HepG2 (cell line): ENCODE data around the gene KMT2D. TPM values are rescaled to one million over a fixed set of nuclear protein-coding genes. Genes with fewer than 3 reads are reported as not detected.

Source experiments
- ELF3 ChIP-seq: IDR thresholded peaks from 2 replicates; pipeline ENCODE4 v1.6.1; 2016; ENCODE audit warnings: missing genetic modification reagents, missing compliant biosample characterization
- ETV5 ChIP-seq: IDR thresholded peaks from 2 replicates; pipeline ENCODE4 v1.6.1; 2018; ENCODE audit warnings: missing biosample characterization, missing genetic modification reagents, inconsistent platforms, borderline replicate concordance
- GFI1 ChIP-seq: sonication (generic); formaldehyde crosslinking; IDR thresholded peaks from 2 replicates; pipeline ENCODE4 v1.5.0; 2020; ENCODE audit warnings: missing genetic modification reagents, mild to moderate bottlenecking, borderline replicate concordance
- KAT8 ChIP-seq: IDR thresholded peaks from 2 replicates; pipeline ENCODE4 v1.6.1; 2016; ENCODE audit warnings: missing genetic modification reagents, missing compliant biosample characterization
- MXD4 ChIP-seq: IDR thresholded peaks from 2 replicates; pipeline ENCODE4 v1.6.1; 2016; ENCODE audit warnings: mild to moderate bottlenecking, missing biosample characterization, missing genetic modification reagents
- NCOR1 ChIP-seq: fragments of 200-600 bp; sonication (generic); IDR thresholded peaks from 2 replicates; pipeline ENCODE4 v1.7.0; 2017; ENCODE audit warnings: antibody characterized with exemption, low read length, borderline replicate concordance
- RARA ChIP-seq: IDR thresholded peaks from 2 replicates; pipeline ENCODE4 v1.6.1; 2016; ENCODE audit warnings: missing genetic modification reagents, missing compliant biosample characterization
- RELA ChIP-seq: sonication (generic); formaldehyde crosslinking; IDR thresholded peaks from 2 replicates; pipeline ENCODE4 v1.4.0; 2020; ENCODE audit warnings: missing genetic modification reagents
- SETDB1 ChIP-seq: sonication (generic); formaldehyde crosslinking; IDR thresholded peaks from 2 replicates; pipeline ENCODE4 v1.5.1; 2020; ENCODE audit warnings: missing genetic modification reagents, mild to moderate bottlenecking, borderline replicate concordance
- SMAD1 ChIP-seq: sonication (generic); formaldehyde crosslinking; IDR thresholded peaks from 2 replicates; pipeline ENCODE4 v1.4.0; 2020; ENCODE audit warnings: missing genetic modification reagents, low read depth, mild to moderate bottlenecking, borderline replicate concordance
- SP4 ChIP-seq: sonication (generic); formaldehyde crosslinking; IDR thresholded peaks from 2 replicates; pipeline ENCODE4 v1.8.1; 2023; ENCODE audit warnings: mild to moderate bottlenecking, missing genetic modification reagents
- ZNF335 ChIP-seq: sonication (generic); formaldehyde crosslinking; IDR thresholded peaks from 2 replicates; pipeline ENCODE4 v1.4.0; 2020; ENCODE audit warnings: missing genetic modification reagents
- ZNF350 ChIP-seq: sonication (generic); formaldehyde crosslinking; IDR thresholded peaks from 2 replicates; pipeline ENCODE4 v1.4.0; 2020; ENCODE audit warnings: mild to moderate bottlenecking, low read depth, missing genetic modification reagents, borderline replicate concordance
- ZNF446 ChIP-seq: sonication (generic); formaldehyde crosslinking; IDR thresholded peaks from 2 replicates; pipeline ENCODE4 v1.5.0; 2020; ENCODE audit warnings: mild to moderate bottlenecking, missing genetic modification reagents
- ZNF543 ChIP-seq: sonication (generic); formaldehyde crosslinking; IDR thresholded peaks from 2 replicates; pipeline ENCODE4 v1.4.0; 2020; ENCODE audit warnings: mild to moderate bottlenecking, missing genetic modification reagents
- ZNF577 ChIP-seq: sonication (generic); formaldehyde crosslinking; IDR thresholded peaks from 2 replicates; pipeline ENCODE4 v1.4.0; 2020; ENCODE audit warnings: mild to moderate bottlenecking, low read depth, missing genetic modification reagents, borderline replicate concordance
- ZNF619 ChIP-seq: sonication (generic); formaldehyde crosslinking; IDR thresholded peaks from 2 replicates; pipeline ENCODE4 v1.4.0; 2020; ENCODE audit warnings: mild to moderate bottlenecking, missing genetic modification reagents
- polyA plus RNA-seq, 8 experiments: library from polyadenylated mRNA; depleted of rRNA in 3 of 8; stranded (reverse) in 7 of 8; unstranded in 1 of 8; fragments of >200 nt; fragmentation: Illumina TruSeq in 4 of 8; extraction: Trizol in 4 of 8; gene quantifications; 2 replicates each; pipeline versions ENCODE4 v1.2.1 to v1.2.3, GENCODE V29; 2011 to 2016; ENCODE audit warnings: low read depth in 4 of 8, missing spikeins in 1 of 8, mixed read lengths in 1 of 8; ENCODE audit not compliant: insufficient read depth in 1 of 8
- total RNA-seq, 5 experiments: library from RNA; depleted of rRNA; stranded (reverse); fragments of >200 nt; fragmentation: Illumina TruSeq; extraction: Trizol; gene quantifications; 2 replicates each; pipeline ENCODE4 v1.2.3, GENCODE V29; 2016; ENCODE audit warnings: low read depth in 1 of 5
- TF ChIP-seq, protein P1 (sequence below): sonication (generic); formaldehyde crosslinking; IDR thresholded peaks from 2 replicates; pipeline ENCODE4 v1.5.0; 2020; ENCODE audit warnings: mild to moderate bottlenecking, missing genetic modification reagents, borderline replicate concordance

KMT2D gene
- total and polyA plus RNA-seq, 2 of the 13 experiments (the other 11 are each of a cell fraction or from before 2014, with no cell fraction given) = 8.1 to 10.4 TPM

DNA sequence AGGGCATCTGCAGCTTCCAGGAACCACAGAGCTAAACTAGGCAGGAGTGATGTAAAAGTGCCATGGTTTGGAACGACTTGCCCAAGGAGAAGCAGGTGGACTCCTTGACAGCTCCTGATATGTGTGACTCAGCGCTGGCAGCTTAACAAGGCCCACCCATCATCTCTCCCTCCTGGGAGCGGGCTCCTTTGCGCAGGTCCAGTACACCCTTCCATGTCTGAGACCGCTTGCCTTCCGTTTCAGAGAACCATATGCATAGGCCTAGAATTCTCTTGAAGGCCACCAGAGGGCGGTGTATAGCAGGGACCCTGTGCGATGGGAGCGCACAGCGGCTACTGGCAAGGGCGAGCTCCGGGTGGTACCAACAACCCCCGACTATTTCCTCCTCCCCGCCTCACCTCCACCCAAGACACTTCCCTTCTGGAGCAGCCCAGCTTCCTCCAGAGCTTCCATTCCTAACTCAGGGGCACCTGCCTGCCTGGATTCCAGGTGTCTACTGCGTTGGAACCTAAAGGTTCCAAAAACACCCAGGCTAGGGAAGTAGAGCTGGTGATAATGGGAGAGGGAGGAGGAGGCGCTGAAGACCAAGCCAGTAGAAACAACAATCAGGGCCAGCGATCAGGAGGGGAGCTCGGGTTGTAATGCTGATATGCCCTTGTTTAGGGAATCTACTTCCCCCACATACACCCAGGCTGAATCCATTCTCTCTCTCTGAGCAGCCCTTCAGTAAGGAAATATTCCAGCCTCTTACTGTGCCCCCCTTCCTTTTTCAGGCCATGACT, 27.7 kb upstream of the KMT2D start (continued):
- TF ChIP-seq SP4 (CRISPR knock-in tag) (0 out of 2 replicates have a peak, but pooled peaks have one; percentile 46), ELF3 (CRISPR knock-in tag) (0 out of 2 replicates have a peak, but pooled peaks have one; percentile 19), SMAD1 (CRISPR knock-in tag) (0 out of 2 replicates have a peak, but pooled peaks have one; percentile 40), ZNF335 (CRISPR knock-in tag) (0 out of 2 replicates have a peak, but pooled peaks have one; percentile 49), MXD4 (CRISPR knock-in tag) (0 out of 2 replicates have a peak, but pooled peaks have one; percentile 22), ZNF577 (CRISPR knock-in tag) (no peak), ETV5 (CRISPR knock-in tag) (peak; percentile 41; the same call in 1 of the 2 replicates), ZNF446 (CRISPR knock-in tag) (no peak), ZNF543 (CRISPR knock-in tag) (no peak), NCOR1 (no peak), KAT8 (CRISPR knock-in tag) (0 out of 2 replicates have a peak, but pooled peaks have one; percentile 23), ZNF619 (CRISPR knock-in tag) (no peak), ZNF350 (CRISPR knock-in tag) (peak; percentile 58; the same call in 1 of the 2 replicates), RARA (no peak), GFI1 (CRISPR knock-in tag) (peak; percentile 85), RELA (no peak), SETDB1 (CRISPR knock-in tag) (no peak)
- TF ChIP-seq, protein P1, sequence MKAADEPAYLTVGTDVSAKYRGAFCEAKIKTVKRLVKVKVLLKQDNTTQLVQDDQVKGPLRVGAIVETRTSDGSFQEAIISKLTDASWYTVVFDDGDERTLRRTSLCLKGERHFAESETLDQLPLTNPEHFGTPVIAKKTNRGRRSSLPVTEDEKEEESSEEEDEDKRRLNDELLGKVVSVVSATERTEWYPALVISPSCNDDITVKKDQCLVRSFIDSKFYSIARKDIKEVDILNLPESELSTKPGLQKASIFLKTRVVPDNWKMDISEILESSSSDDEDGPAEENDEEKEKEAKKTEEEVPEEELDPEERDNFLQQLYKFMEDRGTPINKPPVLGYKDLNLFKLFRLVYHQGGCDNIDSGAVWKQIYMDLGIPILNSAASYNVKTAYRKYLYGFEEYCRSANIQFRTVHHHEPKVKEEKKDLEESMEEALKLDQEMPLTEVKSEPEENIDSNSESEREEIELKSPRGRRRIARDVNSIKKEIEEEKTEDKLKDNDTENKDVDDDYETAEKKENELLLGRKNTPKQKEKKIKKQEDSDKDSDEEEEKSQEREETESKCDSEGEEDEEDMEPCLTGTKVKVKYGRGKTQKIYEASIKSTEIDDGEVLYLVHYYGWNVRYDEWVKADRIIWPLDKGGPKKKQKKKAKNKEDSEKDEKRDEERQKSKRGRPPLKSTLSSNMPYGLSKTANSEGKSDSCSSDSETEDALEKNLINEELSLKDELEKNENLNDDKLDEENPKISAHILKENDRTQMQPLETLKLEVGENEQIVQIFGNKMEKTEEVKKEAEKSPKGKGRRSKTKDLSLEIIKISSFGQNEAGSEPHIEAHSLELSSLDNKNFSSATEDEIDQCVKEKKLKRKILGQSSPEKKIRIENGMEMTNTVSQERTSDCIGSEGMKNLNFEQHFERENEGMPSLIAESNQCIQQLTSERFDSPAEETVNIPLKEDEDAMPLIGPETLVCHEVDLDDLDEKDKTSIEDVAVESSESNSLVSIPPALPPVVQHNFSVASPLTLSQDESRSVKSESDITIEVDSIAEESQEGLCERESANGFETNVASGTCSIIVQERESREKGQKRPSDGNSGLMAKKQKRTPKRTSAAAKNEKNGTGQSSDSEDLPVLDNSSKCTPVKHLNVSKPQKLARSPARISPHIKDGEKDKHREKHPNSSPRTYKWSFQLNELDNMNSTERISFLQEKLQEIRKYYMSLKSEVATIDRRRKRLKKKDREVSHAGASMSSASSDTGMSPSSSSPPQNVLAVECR (CRISPR knock-in tag) = 0 out of 2 replicates have a peak, but pooled peaks have one; percentile 37
